Muscle of arm (tissue), 12 donors: ENCODE measurements around the gene SAXO2. TPM values are rescaled to one million over a fixed set of nuclear protein-coding genes. Genes with fewer than 3 reads are reported as not detected.
"Not testable (repeated sequence)": the region's sequence is repeated elsewhere in the genome, so short reads cannot be mapped to it uniquely, and the experiment has no call there.

ENCODE experiments used
- DNase-seq: peaks from one replicate; pipeline ENCODE4 v3.0.0-alpha.2; 2013
- polyA plus RNA-seq, 12 donors: library from polyadenylated mRNA; unstranded; fragments of 120-200 nt; gene quantifications; one replicate each; pipeline ENCODE4 v1.2.1, GENCODE V29; 2013; ENCODE audit not compliant: insufficient read length in 12 of 12

Gene SAXO2
- polyA plus RNA-seq, 12 donors: 0.74 to 4.6 (median 2.2) TPM; not detected in 2

DNA sequence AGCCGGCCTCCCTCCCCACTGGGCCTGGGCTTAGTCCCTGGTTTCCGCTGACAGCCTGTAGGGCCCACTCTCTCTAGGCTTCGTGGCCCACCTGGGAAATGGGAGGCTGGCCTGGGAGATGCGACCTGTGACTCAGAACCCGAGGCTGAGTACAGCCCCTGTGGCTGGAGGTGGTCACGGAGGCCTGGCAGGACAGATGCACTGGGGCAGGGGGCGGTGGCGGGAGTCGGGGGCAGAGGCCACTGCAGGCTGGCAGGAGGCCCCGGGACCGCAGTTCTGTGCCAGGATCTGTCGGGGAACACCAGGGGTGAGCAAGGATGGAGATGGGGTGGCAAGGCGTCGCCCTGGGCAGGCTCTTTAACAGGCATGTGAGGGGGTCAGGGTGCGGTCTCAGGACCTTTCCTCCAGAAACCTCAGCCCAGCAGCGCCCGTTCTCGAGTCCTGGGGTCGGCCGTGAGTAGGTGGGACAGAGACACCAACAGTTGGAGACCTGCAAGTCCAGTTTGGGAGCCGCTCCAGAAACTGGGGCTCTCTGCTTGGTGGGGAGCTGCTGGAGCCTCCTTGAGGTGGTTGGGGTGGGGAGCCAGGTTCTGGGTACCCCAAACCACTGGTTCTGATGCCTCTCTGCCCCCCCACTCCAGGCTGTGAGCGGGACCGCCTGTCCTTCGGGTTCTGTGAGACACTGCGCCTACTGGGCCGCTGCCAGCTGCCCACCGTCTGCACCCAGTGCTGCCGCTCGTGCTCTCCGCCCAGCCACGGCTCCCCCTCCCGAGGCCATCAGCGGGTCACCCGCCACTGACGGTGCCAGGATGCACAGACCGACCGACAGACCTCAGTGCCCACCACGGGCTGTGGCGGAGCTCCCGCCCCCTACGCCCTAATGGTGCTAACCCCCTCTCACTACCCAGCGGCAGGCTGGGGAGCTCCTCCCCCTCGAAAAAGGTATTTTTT is 71.3 kb downstream of the SAXO2 start:
- DNase-seq: not testable (repeated sequence)

Other genes with a start within 250 kb of the SAXO2 start
- 10 to 100 TPM in 11 of 12 donors, not detected in 1; 11.4 to 25.3 (median 18.3) TPM for gene MEX3B, start 216.8 kb upstream of the SAXO2 start, polyA plus RNA-seq
- gene EFL1, start 84 bp upstream of the SAXO2 start, polyA plus RNA-seq: 10 to 100 TPM in 10 of 12 donors, 1 to 10 TPM in 1, not detected in 1; 9.3 to 17.8 (median 14.4) TPM
- gene GOLGA6L10, start 86.7 kb downstream of the SAXO2 start, polyA plus RNA-seq: 10 to 100 TPM in 1 of 12 donors, 1 to 10 TPM in 6, under 1 TPM in 3, not detected in 2; 0.20 to 12.9 (median 1.5) TPM
- 1 to 10 TPM in 11 of 12 donors, not detected in 1; 1.1 to 9.3 (median 3.0) TPM for gene GOLGA6L9, start 167.0 kb downstream of the SAXO2 start, polyA plus RNA-seq